NCI-H2227 treated with DMSO at 0.1 percent for 48 hours (cell line): Measurements from ENCODE around the gene HTR3D.
A peak's percentile ranks its signal among the peaks of the same experiment; 100 is the strongest.
"Not testable (repeated sequence)": the region's sequence is repeated elsewhere in the genome, so short reads cannot be mapped to it uniquely, and the experiment has no call there.

ENCODE experiments used
- DNase-seq: peaks from one replicate; lab custom pipeline; 2025; lab: John Stamatoyannopoulos, UW

HTR3D gene

GRCh38 chr3:184031187-184031792 lies at the start of gene HTR3D:
HTR3D (plus strand) TSS chr3:184031742; CDS start chr3:184031742, 0 bp downstream.
- DNase-seq, result no peak

GRCh38 chr3:183981990-183982644 lies 49.4 kb upstream of the HTR3D start:
- DNase-seq, result no peak

- DNase-seq, result no peak
Measured at GRCh38 chr3:183984127-183984740, 47.3 kb upstream of the HTR3D start.

GRCh38 chr3:183984749-183985729 lies 46.5 kb upstream of the HTR3D start:
- no peak for DNase-seq

- no peak for DNase-seq
Measured at GRCh38 chr3:183987000-183987600, 44.4 kb upstream of the HTR3D start.

GRCh38 chr3:183988216-183988790 lies 43.2 kb upstream of the HTR3D start:
- no peak for DNase-seq

- DNase-seq, result peak; percentile 33
Measured at GRCh38 chr3:183991403-183991802, 40.1 kb upstream of the HTR3D start.

GRCh38 chr3:184001761-184002160 lies 29.8 kb upstream of the HTR3D start:
- DNase-seq, result no peak

- DNase-seq, result no peak
Measured at GRCh38 chr3:184002469-184002868, 29.1 kb upstream of the HTR3D start.

- no peak for DNase-seq
Measured at GRCh38 chr3:184003187-184003967, 28.2 kb upstream of the HTR3D start.

- no peak for DNase-seq
Measured at GRCh38 chr3:184004476-184004875, 27.1 kb upstream of the HTR3D start.

- DNase-seq, result peak; percentile 88
Measured at GRCh38 chr3:184005941-184006507, 25.5 kb upstream of the HTR3D start.

GRCh38 chr3:184007143-184007813 lies 24.3 kb upstream of the HTR3D start:
- not testable (repeated sequence) for DNase-seq

- no peak for DNase-seq
Measured at GRCh38 chr3:184008161-184008560, 23.4 kb upstream of the HTR3D start.

GRCh38 chr3:184011230-184011876 lies 20.2 kb upstream of the HTR3D start:
- no peak for DNase-seq

- no peak for DNase-seq
Measured at GRCh38 chr3:184011937-184012889, 19.3 kb upstream of the HTR3D start.

- no peak for DNase-seq
Measured at GRCh38 chr3:184015381-184016019, 16.0 kb upstream of the HTR3D start.
